Amniotic epithelial cell (primary cell): ENCODE results near the gene CDH23.

ENCODE experiments used
- DNase-seq: peaks from one replicate; pipeline ENCODE4 v3.0.0-alpha.2; 2010; ENCODE audit warnings: low read depth

Gene CDH23

DNA sequence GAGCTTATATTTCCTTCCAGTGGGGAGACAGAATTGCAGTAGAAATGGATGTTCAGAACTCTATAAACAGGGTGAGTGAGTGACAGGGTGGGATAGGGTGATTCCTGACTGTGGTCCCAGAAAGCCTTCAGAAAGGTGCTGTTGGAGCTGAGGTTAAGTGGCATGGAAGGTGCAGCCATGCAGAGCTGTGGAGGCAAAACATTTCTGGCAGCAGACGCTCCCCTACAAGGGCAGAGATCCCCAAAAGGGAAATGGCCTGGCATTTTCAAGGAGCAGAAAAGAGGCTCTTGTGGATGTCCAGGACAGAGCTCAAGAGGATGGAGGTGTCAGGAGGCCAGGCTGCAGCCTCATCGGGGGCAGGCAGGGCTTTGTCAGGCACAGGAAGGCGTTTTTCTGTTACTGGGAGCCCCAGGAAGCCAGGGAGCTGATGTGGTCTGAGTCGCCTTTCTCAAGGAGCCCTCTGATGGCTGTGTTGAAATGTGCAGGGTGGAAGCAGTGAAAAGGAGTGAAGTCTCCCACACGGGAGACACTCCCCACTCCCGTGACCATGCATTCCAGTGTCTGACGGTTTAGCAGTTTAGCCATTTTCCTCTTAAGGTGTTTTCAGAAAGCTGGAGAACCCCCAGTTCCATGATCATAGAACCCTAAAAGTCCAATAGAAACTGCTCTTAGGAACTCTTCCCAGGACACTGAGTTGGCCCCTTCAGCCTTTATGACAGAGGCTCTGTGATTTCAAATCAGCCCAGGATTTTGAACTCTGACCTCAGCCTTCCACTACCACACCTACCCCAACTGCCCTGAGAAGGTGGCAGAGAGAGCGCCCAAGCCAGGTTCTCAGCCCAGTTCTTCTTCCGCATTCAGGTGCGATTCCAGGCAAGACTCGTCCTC is 226.6 kb downstream of the CDH23 start:
- peak; percentile 48 for DNase-seq

- no peak for DNase-seq
Observed at GRCh38 chr10:71623986-71624291, 227.2 kb downstream of the CDH23 start.

- no peak for DNase-seq
Observed at GRCh38 chr10:71625445-71626175, 228.9 kb downstream of the CDH23 start.

GRCh38 chr10:71627230-71627939 is 230.7 kb downstream of the CDH23 start:
- no peak for DNase-seq

DNA sequence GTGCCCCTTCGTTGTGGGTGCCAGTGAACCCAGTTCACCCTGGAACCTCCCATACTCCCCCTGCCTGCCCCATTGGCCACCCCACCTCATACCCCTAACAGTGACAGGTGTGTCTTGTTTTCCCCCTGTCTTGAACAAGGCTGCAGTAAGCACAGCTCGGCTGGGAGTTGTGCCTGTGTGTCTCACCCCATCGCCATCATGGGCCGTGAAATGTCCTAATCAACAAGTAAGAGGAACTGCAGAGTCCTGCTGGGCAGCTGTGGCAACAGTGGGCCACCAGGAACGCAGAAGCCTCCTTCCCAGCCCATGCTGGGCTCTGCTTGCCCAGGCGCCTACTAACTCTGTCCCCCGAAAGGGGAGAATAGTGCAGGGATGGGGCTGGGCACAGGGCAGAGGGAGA is 231.2 kb downstream of the CDH23 start:
- no peak for DNase-seq

- DNase-seq = no peak
Observed at GRCh38 chr10:71629131-71629530, 232.4 kb downstream of the CDH23 start.

DNA sequence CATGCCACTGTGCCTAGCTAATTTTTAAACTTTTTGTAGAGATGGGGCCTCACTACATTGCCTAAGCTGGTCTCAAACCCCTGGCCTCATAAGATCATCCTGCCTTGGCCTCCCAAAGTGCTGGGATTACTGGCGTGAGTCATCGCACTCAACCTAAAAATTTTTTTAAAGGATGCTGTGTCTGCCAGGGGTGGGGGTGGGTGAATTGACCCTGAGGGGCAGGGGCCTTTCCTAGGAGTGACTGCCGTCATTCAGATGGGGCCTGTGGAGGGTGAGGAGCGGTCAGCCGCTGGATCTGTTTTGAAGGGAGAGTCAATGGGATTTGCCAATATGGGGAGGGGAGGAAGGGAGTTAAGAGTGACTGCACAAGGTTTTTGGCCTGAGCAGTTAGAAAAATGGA is 233.4 kb downstream of the CDH23 start:
- DNase-seq = no peak

DNA sequence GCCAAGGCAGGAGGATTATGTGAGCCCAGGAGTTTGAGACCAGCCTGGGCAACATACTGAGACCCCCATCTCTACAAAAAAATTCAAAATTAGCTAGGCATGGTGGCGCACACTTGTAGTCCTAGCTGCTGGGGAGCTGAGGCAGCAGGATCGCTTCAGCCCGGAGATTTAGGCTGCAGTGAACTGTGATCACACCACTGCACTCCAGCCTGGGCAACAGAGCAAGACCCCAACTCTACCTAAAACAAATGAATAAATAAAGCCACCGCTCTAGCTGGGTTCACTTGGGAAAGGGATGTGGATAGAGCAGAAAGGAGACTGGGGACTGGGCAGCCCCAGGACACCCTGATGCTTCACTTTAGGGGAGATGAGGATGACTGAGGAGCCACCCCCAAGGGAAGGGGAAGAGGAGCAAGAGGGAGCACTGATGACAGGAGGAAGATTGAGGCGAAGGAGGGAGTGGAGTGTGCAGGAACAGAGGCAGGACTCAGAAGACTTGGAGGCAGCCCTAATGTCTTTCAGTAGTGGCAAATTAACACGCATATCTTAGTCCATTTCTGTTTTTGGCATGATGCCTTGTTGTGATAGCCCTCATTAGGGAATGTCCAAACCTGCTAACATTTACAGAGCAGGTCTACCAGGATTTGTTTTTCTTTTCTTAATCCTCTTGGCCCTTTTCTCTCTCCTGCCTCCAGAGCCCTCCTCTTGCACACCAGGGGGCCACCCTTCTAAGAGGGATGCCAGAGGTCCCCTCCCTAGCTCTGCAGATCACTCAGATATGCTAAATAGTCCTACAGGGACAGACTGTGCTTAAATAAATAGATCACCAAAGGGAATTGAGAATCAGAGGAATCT is 234.5 kb downstream of the CDH23 start:
- no peak for DNase-seq

DNA sequence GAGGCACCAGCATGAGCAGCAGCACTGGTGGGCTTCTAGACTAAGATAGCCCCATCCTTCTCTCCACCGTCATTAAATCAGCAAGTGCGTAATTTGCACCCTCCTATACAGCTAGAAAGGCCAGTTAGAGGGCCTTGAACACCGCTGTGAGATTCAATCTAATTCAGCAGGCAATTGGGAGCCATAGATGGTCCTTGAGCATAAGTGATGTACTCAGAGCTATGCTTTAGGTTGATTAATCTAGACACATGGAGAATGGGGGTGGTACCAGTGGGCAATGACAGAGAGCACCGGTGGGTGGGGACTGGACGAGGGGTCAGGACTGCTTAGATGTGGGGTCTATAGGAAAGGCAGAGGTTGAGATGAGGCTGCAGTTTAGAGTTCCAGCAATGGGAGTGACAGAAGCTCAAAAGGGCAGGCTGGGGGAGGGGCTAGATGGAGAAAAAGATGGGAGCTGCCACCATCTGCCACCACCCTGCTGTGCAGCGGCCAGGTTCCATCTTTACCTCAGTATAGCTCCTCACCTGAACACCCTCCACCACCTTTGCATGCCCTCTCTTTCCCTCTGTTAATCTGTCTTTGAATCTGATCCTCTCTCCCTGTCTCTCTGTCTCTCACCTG is 235.6 kb downstream of the CDH23 start:
- DNase-seq = no peak

DNA sequence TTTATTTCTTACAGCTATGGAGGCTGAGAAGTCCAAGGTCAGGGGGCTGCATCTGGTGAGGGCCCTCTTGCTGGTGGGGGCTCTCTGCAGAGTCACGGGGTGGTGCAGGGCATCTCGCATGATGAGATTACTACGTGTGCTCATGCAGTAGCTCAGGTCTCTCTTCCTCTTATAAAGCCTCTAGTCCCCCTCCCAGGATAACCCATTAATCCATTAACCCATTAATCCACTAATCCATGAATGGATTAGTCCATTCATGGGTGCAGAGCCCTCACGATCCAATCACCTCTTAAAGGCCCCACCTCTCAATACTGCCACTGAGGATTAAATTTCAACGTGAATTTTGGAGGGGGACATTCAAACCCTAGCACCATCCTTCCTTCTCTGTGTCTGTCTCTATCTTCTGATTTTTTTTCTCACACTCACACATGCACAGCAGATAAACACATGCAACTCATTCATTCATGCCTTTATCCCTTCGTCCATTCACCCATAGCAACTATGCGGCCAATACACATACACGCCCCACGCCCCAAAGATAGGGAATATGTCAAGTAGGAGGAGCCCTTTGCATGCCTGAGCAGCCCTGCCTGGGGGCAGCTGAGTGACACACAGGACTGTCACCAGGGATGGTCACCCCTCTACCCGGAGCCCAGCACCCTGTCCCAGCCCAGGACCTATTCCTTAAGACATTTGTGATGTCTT is 236.3 kb downstream of the CDH23 start:
- no peak for DNase-seq

GRCh38 chr10:71633920-71634319 is 237.2 kb downstream of the CDH23 start:
- no peak for DNase-seq

DNA sequence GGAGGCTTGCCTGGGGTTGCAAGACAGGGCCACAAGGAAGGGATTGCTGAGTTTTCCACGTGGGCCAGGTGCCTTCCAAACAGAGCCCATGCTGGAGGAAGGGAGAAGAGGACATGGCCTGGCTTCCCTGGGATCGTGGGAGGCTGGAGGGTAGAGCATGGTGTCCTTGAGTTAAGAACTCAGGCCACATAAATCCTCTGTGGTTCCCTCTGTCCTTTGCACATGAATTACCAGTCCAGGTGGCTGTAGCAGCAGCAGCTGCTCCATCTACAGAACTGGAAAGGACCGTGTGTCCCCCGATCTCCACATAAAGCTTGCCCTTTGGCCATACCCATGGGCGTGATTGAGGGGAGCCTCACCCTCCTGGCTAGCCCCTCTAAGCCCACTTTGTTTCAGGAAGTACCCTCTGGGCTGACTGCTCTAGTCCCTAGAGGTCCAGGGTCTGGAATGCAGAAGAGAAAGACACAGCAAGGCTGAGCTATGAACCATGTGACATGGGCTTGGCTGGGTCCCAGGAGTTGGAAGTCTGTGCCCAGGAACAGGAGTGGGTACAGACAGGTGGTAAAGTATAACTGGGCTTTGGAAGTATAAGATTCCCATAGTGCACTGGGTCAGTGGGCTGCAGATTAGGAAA is 237.9 kb downstream of the CDH23 start:
- DNase-seq = no peak

DNA sequence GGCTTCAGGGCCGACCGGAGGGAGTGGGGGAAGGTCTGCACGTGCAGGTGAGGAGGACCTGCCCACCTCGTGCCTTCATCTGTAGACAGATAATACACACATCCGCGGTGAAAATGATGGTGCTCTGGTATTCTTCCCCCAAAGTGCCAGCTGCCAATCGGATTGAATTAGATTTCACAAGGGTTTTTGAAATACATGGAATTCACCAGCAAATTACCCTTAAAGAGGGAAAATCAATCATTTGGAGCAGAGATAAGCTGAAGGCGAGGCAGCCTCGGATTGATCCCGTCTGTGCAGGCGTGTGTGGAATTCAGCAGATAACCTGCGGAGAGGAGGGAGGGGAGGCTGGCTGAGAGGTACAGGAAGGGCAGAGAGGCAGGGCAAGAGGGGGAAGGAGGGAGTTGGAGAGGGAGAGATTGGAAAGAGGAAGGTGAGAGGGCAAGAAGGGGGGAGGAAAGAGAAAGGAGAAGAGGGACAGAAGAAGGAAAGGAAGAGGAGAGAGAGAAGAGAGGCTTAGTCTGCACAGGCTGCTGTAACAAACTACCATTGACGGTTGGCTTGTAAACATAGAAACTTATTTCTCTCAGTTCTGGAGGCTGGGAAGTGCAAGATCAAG is 238.6 kb downstream of the CDH23 start:
- peak; percentile 12 for DNase-seq

- DNase-seq = no peak
Observed at GRCh38 chr10:71635867-71636266, 239.1 kb downstream of the CDH23 start.

DNA sequence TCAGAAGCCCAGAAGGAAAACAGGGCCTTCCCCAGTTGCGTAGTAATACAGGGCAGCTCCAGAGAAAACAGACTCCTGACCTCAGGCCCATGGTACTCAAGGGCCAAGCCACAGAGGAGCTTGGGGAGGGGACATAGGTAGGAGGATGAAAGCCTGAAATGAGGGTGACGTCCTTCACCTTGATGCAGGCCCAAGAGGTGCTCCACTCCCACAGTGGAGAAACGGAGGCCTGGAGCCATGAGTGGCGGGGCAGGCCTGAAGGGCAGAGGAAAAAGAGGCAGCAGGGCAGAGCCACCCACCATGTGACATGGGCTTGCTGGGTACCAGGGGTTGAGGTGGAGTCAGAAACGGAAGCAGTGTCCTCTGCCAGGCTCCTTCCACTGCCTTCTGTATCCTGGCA is 239.9 kb downstream of the CDH23 start:
- DNase-seq = no peak

GRCh38 chr10:71637305-71637704 is 240.6 kb downstream of the CDH23 start:
- DNase-seq = no peak

GRCh38 chr10:71638064-71638821 is 241.5 kb downstream of the CDH23 start:
- no peak for DNase-seq

GRCh38 chr10:71638822-71639719 is 242.4 kb downstream of the CDH23 start:
- no peak for DNase-seq
